Measurements from ENCODE around the gene AHRR. TPM values are rescaled to one million over a fixed set of nuclear protein-coding genes. Genes with fewer than 3 reads are reported as not detected.
"Not testable (repeated sequence)": the region's sequence is repeated elsewhere in the genome, so short reads cannot be mapped to it uniquely, and the experiment has no call there.

AHRR gene
- polyA plus RNA-seq, 1 donor, result 3.9 TPM

- no CpG with 5 or more reads among the region's 15 CpGs for WGBS (ENCODE audit: insufficient coverage, low lambda C conversion rate)
- H3K4me3 ChIP-seq (ENCODE audit: low read length), result no peak overlapping the region
- H3K9me3 ChIP-seq (ENCODE audit: control insufficient read depth, low read depth, low read length), result peaks cover 2% of the 10 kb centered on the region
- peaks cover 13% of the 10 kb centered on the region for H3K27me3 ChIP-seq (ENCODE audit: control insufficient read depth, insufficient read depth, low read length)
- peaks cover 5% of the 10 kb centered on the region for H3K4me1 ChIP-seq (ENCODE audit: control insufficient read depth, insufficient read depth, low read length)
- no peaks in the 10 kb centered on the region for H3K36me3 ChIP-seq (ENCODE audit: control insufficient read depth, insufficient read depth, low read length)
- H3K27ac ChIP-seq (ENCODE audit: low read length), result no peak overlapping the region
- DNase-seq, result no peak
Observed at GRCh38 chr5:369151-369868, 47.8 kb downstream of the AHRR start.

- not testable (repeated sequence) for DNase-seq
- WGBS (ENCODE audit: insufficient coverage, low lambda C conversion rate), result no CpG with 5 or more reads among the region's 21 CpGs
Observed at GRCh38 chr5:369869-370236, 48.3 kb downstream of the AHRR start.

DNA sequence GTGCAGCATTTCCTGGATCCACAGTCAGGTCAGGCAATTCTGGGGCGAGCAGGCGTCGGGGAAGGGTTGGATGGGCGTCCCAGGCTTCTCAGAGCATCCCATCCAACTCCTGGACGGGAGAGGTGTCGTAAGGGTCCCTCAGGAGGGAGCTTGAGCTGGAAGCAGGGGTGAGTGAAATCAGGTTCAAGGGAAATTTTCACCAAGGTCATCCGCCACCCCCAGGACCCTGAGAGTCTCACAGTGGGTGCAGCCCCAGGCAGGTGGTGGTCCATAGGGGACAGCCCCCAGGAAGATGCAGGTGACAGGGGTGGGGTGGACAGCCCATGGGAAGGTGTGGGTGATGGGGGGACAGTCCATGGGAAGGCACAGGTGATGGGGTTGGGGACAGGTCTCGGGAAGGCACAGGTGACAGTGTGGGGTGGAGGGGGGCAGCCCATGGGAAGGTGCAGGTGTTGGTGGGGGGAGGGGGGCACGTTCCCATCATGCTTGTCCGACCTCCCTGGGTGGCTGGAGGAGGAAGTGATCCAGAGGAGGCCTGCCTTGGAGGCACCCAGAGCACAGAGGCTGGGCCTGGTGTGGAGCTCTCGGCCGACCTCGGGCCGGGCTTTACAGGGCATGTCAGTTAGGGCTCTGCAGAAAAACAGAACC, 48.9 kb downstream of the AHRR start:
- Histone ChIP-seq H3K27me3 (ENCODE audit: control insufficient read depth, insufficient read depth, low read length) (peaks cover 24% of the 10 kb centered on the region), H3K4me1 (ENCODE audit: control insufficient read depth, insufficient read depth, low read length) (peaks cover 5% of the 10 kb centered on the region), H3K36me3 (ENCODE audit: control insufficient read depth, insufficient read depth, low read length) (no peaks in the 10 kb centered on the region), H3K4me3 (ENCODE audit: low read length) (no peak overlapping the region), H3K9me3 (ENCODE audit: control insufficient read depth, low read depth, low read length) (peaks cover 2% of the 10 kb centered on the region), H3K27ac (ENCODE audit: low read length) (no peak overlapping the region)
- no CpG with 5 or more reads among the region's 14 CpGs for WGBS (ENCODE audit: insufficient coverage, low lambda C conversion rate)
- DNase-seq, result no peak

More at GRCh38 chr5:369869-370236, 48.3 kb downstream of the AHRR start:
- not testable (repeated sequence) for H3K9me3 ChIP-seq (ENCODE audit: control insufficient read depth, low read depth, low read length); H3K36me3 ChIP-seq (ENCODE audit: control insufficient read depth, insufficient read depth, low read length); H3K4me3 ChIP-seq (ENCODE audit: low read length); H3K4me1 ChIP-seq (ENCODE audit: control insufficient read depth, insufficient read depth, low read length); H3K27ac ChIP-seq (ENCODE audit: low read length)
- H3K27me3 ChIP-seq (ENCODE audit: control insufficient read depth, insufficient read depth, low read length), result peaks cover 18% of the 10 kb centered on the region

- no peak overlapping the region for H3K27ac ChIP-seq (ENCODE audit: low read length)
- H3K4me3 ChIP-seq (ENCODE audit: low read length), result no peak overlapping the region
- H3K36me3 ChIP-seq (ENCODE audit: control insufficient read depth, insufficient read depth, low read length), result no peaks in the 10 kb centered on the region
- WGBS (ENCODE audit: insufficient coverage, low lambda C conversion rate), result no CpG with 5 or more reads among the region's 19 CpGs
- peaks cover 5% of the 10 kb centered on the region for H3K4me1 ChIP-seq (ENCODE audit: control insufficient read depth, insufficient read depth, low read length)
- H3K9me3 ChIP-seq (ENCODE audit: control insufficient read depth, low read depth, low read length), result peaks cover 2% of the 10 kb centered on the region
- H3K27me3 ChIP-seq (ENCODE audit: control insufficient read depth, insufficient read depth, low read length), result peaks cover 30% of the 10 kb centered on the region
- no peak for DNase-seq
Observed at GRCh38 chr5:370959-371810, 49.7 kb downstream of the AHRR start.

DNA sequence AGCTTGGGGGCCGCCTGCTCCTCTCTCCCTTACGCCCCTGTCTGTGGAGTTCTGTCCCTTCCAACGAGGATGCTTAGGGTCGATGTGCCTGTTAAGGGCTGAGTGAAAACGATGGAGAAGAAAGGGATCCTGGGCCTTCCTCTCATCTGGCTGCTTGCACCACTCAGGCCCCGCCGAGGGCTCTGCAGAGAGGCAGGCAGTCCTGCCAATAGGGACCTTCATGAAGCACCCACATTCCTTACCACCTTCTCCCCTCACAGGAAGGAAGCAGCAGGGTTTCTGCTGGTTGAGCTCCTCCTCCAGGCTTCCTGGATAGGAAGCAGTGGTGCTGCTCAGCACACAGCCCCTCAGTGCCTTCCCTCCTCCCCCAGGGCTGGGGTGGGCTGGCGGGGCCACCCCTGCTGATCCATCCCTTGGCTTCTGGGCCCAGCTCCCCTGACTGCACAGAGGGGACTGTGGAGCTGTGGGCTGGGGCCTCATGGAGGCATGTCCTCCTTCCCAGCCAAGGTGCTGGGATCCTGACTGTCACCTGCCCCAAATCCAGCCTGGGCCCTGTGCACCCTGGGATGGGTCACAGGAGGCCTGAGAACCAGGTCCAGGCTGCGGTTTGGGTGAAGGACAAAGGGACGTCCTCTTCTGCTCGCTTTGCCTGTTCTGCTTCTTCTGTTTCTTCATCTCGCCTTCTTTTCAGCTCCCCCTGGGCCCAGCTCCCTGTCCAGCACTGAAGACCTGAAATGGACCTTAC, 50.5 kb downstream of the AHRR start:
- peaks cover 32% of the 10 kb centered on the region for H3K27me3 ChIP-seq (ENCODE audit: control insufficient read depth, insufficient read depth, low read length)
- no peak overlapping the region for H3K4me3 ChIP-seq (ENCODE audit: low read length)
- no CpG with 5 or more reads among the region's 12 CpGs for WGBS (ENCODE audit: insufficient coverage, low lambda C conversion rate)
- H3K36me3 ChIP-seq (ENCODE audit: control insufficient read depth, insufficient read depth, low read length), result no peaks in the 10 kb centered on the region
- H3K4me1 ChIP-seq (ENCODE audit: control insufficient read depth, insufficient read depth, low read length), result peaks cover 5% of the 10 kb centered on the region
- H3K27ac ChIP-seq (ENCODE audit: low read length), result no peak overlapping the region
- no peak for DNase-seq
- peaks cover 2% of the 10 kb centered on the region for H3K9me3 ChIP-seq (ENCODE audit: control insufficient read depth, low read depth, low read length)

GRCh38 chr5:372556-372995, 51.1 kb downstream of the AHRR start:
- Histone ChIP-seq H3K27ac (ENCODE audit: low read length) (no peak overlapping the region), H3K27me3 (ENCODE audit: control insufficient read depth, insufficient read depth, low read length) (peaks cover 32% of the 10 kb centered on the region), H3K36me3 (ENCODE audit: control insufficient read depth, insufficient read depth, low read length) (no peaks in the 10 kb centered on the region), H3K9me3 (ENCODE audit: control insufficient read depth, low read depth, low read length) (no peaks in the 10 kb centered on the region), H3K4me3 (ENCODE audit: low read length) (no peak overlapping the region), H3K4me1 (ENCODE audit: control insufficient read depth, insufficient read depth, low read length) (peaks cover 5% of the 10 kb centered on the region)
- no peak for DNase-seq
- no CpG with 5 or more reads among the region's 13 CpGs for WGBS (ENCODE audit: insufficient coverage, low lambda C conversion rate)

DNA sequence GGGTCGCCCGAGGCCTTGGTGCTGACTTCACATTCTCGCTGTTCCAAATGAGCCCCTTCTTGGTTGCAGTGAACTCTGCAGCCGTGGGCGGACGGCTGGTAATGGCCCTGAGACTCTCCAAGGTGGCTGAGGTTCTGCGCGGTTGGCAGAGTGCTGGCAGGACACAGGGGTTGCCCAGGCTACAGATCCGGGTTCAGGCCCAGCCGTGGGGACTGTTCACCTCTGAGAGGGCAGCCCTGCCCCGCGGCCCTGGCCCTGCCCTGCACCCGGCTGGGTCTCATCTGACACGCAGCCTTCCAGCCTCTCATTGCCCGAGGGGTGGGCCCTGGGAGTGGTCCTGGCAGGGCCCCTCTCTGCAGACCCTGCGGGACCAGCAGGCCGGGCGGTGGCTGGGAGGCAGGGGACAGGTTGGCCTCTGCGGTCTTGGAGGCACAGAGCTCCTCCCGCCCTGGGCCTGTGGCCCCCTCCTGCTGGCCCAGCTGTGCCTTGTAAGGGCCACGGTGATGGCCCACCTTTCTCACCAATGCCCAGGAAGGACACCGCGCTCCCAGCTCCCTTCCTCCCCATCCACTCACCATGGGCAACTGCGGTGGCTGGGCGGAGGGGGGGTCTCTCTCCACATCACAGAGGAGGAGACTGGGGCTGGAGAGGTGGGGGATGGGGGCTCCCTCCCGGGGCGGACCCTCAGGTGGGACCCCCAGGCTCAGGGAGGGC, 51.6 kb downstream of the AHRR start:
- no peak for DNase-seq
- no CpG with 5 or more reads among the region's 27 CpGs for WGBS (ENCODE audit: insufficient coverage, low lambda C conversion rate)
- Histone ChIP-seq H3K4me1 (ENCODE audit: control insufficient read depth, insufficient read depth, low read length) (peaks cover 5% of the 10 kb centered on the region), H3K27me3 (ENCODE audit: control insufficient read depth, insufficient read depth, low read length) (peaks cover 32% of the 10 kb centered on the region), H3K27ac (ENCODE audit: low read length) (no peak overlapping the region), H3K4me3 (ENCODE audit: low read length) (no peak overlapping the region), H3K36me3 (ENCODE audit: control insufficient read depth, insufficient read depth, low read length) (no peaks in the 10 kb centered on the region), H3K9me3 (ENCODE audit: control insufficient read depth, low read depth, low read length) (no peaks in the 10 kb centered on the region)

DNA sequence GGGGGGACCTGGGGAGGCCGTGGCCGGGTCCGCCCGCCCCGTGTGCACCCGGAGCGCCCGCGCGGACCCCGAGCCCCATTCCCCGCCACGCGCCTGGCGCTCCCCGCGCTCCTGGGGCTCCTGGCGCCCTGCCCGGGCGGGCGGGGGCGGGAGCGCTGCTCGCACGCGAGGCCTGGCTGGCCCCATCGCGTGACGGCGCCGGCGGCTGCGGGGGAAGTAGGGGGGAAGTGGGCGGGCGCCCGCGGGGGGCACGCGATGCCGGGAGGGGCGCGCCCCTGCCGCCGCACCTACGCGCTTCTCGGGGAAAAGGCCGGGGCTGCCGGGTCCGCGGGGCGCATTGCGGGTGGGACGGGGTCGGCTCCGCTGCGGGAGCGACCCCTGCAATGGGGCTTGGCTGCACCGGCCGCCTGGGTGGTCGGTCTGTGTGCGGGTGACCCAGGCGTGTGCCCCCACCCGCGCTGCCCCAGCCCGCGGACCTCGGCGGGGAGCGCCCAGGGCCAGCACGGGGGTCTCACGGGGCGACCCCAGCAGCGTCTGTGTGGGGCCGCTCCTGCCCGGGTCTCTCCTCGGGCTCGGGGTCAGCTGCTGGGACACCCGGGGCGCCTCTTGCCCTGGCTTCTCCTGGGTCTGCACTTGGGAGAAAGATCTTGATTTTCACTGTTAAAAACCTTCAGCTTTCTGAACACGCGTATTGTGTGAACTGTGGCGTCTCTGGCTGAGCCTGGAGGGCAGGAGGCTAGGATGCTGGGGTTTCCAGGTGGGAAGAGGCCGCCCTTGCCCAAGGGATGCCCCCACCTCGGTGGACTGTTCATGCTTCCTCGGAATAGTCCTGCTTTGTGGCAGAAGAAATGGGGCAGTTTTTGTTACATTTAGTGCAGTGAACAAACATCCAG, 52.4 kb downstream of the AHRR start:
- peak; percentile 51 to 58 for DNase-seq
- Histone ChIP-seq H3K27me3 (ENCODE audit: control insufficient read depth, insufficient read depth, low read length) (peaks cover 32% of the 10 kb centered on the region), H3K4me1 (ENCODE audit: control insufficient read depth, insufficient read depth, low read length) (peaks cover 5% of the 10 kb centered on the region), H3K4me3 (ENCODE audit: low read length) (no peak overlapping the region), H3K9me3 (ENCODE audit: control insufficient read depth, low read depth, low read length) (no peaks in the 10 kb centered on the region), H3K27ac (ENCODE audit: low read length) (no peak overlapping the region), H3K36me3 (ENCODE audit: control insufficient read depth, insufficient read depth, low read length) (no peaks in the 10 kb centered on the region)
- WGBS (ENCODE audit: insufficient coverage, low lambda C conversion rate), result no CpG with 5 or more reads among the region's 86 CpGs
